NCI-H1930 (cell line): ENCODE results near the gene DACT1.
"Not testable (repeated sequence)": the region's sequence is repeated elsewhere in the genome, so short reads cannot be mapped to it uniquely, and the experiment has no call there.

Experiments
- DNase-seq, 2 experiments: peaks; one replicate each; lab custom pipeline; 2025; lab: John Stamatoyannopoulos, UW

Gene DACT1

GRCh38 chr14:58637391-58638230 lies at the start of gene DACT1:
DACT1 (plus strand) TSS chr14:58637962; CDS start chr14:58638203, 241 bp downstream.
- DNase-seq: peak; percentile 22 to 41

- DNase-seq: not testable (repeated sequence)
These were observed 49.4 kb upstream of the DACT1 start for GRCh38 chr14:58588321-58588720.

GRCh38 chr14:58593977-58594376 lies 43.8 kb upstream of the DACT1 start:
- no peak for DNase-seq

- no peak for DNase-seq
These were observed 40.7 kb upstream of the DACT1 start for GRCh38 chr14:58597041-58597440.

GRCh38 chr14:58598028-58598803 lies 39.5 kb upstream of the DACT1 start:
- DNase-seq: no peak

- DNase-seq: no peak
These were observed 38.8 kb upstream of the DACT1 start for GRCh38 chr14:58598804-58599525.

- no peak for DNase-seq
These were observed 38.1 kb upstream of the DACT1 start for GRCh38 chr14:58599707-58600106.

GRCh38 chr14:58605465-58605864 lies 32.3 kb upstream of the DACT1 start:
- no peak for DNase-seq

- DNase-seq: no peak
These were observed 30.4 kb upstream of the DACT1 start for GRCh38 chr14:58607131-58607951.

- DNase-seq: no peak
These were observed 29.8 kb upstream of the DACT1 start for GRCh38 chr14:58607952-58608317.

- no peak for DNase-seq
These were observed 20.1 kb upstream of the DACT1 start for GRCh38 chr14:58617619-58618018.

- no peak for DNase-seq
These were observed 17.8 kb upstream of the DACT1 start for GRCh38 chr14:58620011-58620410.

- DNase-seq: no peak
These were observed 12.3 kb upstream of the DACT1 start for GRCh38 chr14:58625438-58625837.

GRCh38 chr14:58626431-58626831 lies 11.3 kb upstream of the DACT1 start:
- no peak for DNase-seq

- no peak for DNase-seq
These were observed 9.4 kb upstream of the DACT1 start for GRCh38 chr14:58628406-58628805.

GRCh38 chr14:58629281-58629680 lies 8.5 kb upstream of the DACT1 start:
- DNase-seq: no peak

- DNase-seq: no peak
These were observed 6.0 kb upstream of the DACT1 start for GRCh38 chr14:58631732-58632131.

- no peak for DNase-seq
These were observed 3.9 kb upstream of the DACT1 start for GRCh38 chr14:58633831-58634230.

GRCh38 chr14:58634406-58635090 lies 3.2 kb upstream of the DACT1 start:
- no peak for DNase-seq

- DNase-seq: no peak
These were observed 2.5 kb upstream of the DACT1 start for GRCh38 chr14:58635091-58635830.
